Spleen (tissue), 7 donors: ENCODE results near the gene AXIN2.

Source experiments
- CTCF ChIP-seq, 11 experiments: fragments of 200-600 bp in 7 of 11; fragments of 450-650 bp in 4 of 11; sonication (generic) in 4 of 11; IDR thresholded peaks in 8 of 11; conservative IDR thresholded peaks in 3 of 11; 1 replicate in 7 of 11; 2 replicates in 4 of 11; pipeline versions ENCODE4 v1.4.0 to v1.8.0; 2016 to 2021; ENCODE audit warnings: antibody characterized with exemption in 11 of 11, inconsistent platforms in 4 of 11, mild to moderate bottlenecking in 1 of 11
- POLR2A ChIP-seq, 3 donors: fragments of 450-650 bp; IDR thresholded peaks; one replicate each; pipeline ENCODE4 v1.5.1; 2017; ENCODE audit warnings: antibody characterized with exemption in 3 of 3, mild to moderate bottlenecking in 1 of 3
- donor health status: DM: no; HTN: no; CAD: no; lungs with moderate emphysema.
- donor health status: DM: no; HTN: no; CAD: no.
- donor health status: DM: no; HTN: no; CAD: no.

DNA sequence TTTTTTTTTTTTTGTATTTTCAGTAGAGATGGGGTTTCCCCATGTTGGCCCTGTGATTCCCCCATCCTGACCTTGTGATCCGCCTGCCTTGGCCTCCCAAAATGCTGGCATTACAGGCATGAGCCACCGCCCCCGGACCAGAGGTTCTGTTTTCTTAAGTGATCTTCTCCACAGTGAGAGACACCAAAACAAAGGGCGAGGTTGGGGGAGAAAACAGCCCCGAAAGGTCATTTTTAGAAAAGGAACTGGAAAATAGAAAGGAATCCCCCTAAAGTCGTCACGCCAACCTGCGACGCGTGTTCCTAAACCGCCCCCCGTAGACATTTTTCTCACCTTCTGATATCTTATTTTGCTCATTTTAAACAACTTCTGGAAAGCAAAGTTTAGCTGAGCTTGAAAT is 6.1 kb upstream of the AXIN2 start:
- TF ChIP-seq CTCF (IDR thresholded peaks at IDR 0.05 in 8 of 11, conservative IDR thresholded peaks at IDR 0.05 in 3 of 11) = no peak
- no peak for TF ChIP-seq POLR2A (IDR thresholded peaks at IDR 0.05)
